Large intestine (tissue), 3 donors: Measurements from ENCODE around the gene ZNF433. TPM values are rescaled to one million over a fixed set of nuclear protein-coding genes. Genes with fewer than 3 reads are reported as not detected.

Experiments used
- DNase-seq, 2 donors: peaks; one replicate each; pipeline versions ENCODE4 v3.0.0 to v3.0.0-alpha.2; 2013
- H3K27ac ChIP-seq: one replicate; pipeline ENCODE4 v1.5.1; 2013; ENCODE audit warnings: low read length
- H3K27me3 ChIP-seq: 2 replicates; pipeline ENCODE4 v1.6.1; 2013; ENCODE audit warnings: low read length; ENCODE audit not compliant: control insufficient read depth, insufficient read depth
- H3K36me3 ChIP-seq: 2 replicates; pipeline ENCODE4 v1.6.1; 2013; ENCODE audit warnings: low read length; ENCODE audit not compliant: control insufficient read depth, insufficient read depth
- H3K4me1 ChIP-seq: one replicate; pipeline ENCODE4 v1.6.1; 2013; ENCODE audit warnings: low read length; ENCODE audit not compliant: control insufficient read depth, insufficient read depth
- H3K4me3 ChIP-seq: one replicate; pipeline ENCODE4 v1.5.1; 2013; ENCODE audit warnings: low read length
- H3K9me3 ChIP-seq: one replicate; pipeline ENCODE4 v1.6.1; 2013; ENCODE audit warnings: mild to moderate bottlenecking, low read depth, low read length, moderate library complexity; ENCODE audit not compliant: control insufficient read depth
- WGBS: methylation state at CpG from one replicate; pipeline ENCODE4 v1.1.5; 2013; ENCODE audit warnings: low lambda C conversion rate; ENCODE audit not compliant: insufficient coverage; 5-methylcytosine and 5-hydroxymethylcytosine counted together
- polyA plus RNA-seq: library from polyadenylated mRNA; unstranded; fragments of 120-200 nt; gene quantifications from one replicate; pipeline ENCODE4 v1.2.1, GENCODE V29; 2013

Gene ZNF433
- polyA plus RNA-seq, 1 donor, result 6.4 TPM

DNA sequence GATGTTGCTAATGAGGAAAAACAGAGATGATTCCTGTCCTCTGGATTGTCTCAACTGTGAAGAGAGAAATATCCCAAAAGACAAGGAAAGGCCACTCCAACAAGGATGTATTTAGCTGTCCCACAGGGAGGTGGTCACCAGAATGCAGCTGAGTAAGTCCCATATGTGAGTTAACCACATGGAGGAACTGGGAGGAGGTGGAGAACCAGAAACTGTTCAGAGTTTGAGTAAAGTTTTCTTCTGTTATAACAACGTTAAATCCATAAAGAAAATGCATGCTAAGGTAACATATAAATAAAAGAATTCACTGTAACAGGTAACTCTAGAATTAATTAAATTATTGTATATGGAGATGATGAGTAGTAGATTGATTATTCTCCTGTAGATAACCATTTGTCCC, 65.3 kb downstream of the ZNF433 start:
- H3K4me1 ChIP-seq, result no peaks in the 10 kb centered on the region
- peaks cover 3% of the 10 kb centered on the region for H3K9me3 ChIP-seq
- H3K4me3 ChIP-seq, result no peak overlapping the region
- no peak overlapping the region for H3K27ac ChIP-seq
- no peak for DNase-seq
- WGBS, result no CpG with 5 or more reads among the region's 1 CpG
- no peaks in the 10 kb centered on the region for H3K27me3 ChIP-seq
- H3K36me3 ChIP-seq, result no peaks in the 10 kb centered on the region

DNA sequence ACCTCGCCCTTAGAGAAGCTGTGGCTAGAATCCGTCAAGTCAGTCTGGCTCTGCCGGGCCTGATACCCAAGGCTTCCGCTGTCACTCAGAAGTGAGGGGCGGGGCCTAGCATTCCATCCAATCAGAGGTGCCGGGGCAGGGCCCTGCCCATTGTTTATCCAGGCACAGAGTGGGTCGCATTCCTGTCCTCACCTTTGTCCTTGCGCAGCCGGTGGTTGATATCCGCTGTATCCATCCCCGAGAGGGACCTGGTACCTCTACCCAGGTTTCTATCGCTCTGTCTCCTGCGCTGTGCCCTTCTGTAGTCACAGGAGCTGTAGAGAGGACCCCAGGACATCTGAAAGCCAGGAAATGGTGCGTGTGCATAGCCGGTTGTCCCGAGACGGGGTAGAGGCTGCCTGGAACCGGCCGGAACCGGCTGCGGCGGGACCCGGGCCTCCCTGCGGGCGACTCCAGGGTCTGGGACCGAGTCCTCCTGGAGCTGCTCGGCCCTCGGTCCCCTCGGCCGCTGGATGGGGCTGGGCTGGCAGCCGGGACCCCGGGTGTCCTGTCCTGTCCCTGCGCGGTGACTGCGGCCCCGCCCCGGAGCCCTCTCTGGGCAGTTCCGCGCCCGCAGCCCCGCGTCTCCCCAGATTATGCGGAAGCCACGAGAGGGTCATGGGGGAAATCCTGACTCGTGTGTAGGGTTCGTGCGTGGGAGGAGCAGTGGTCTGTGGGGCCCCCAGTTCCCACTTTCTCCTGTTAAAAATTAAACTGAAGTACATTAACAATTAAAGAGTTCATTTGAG, 70.4 kb downstream of the ZNF433 start, which contains the start of gene ZNF763:
Gene ZNF763 (plus strand): TSS at position 183 of the 788 bp plus-strand sequence. CDS start 169 bp downstream, at position 352.
- peak; percentile 91 to 96 for DNase-seq
- peaks cover 7% of the 10 kb centered on the region for H3K4me1 ChIP-seq
- no peaks in the 10 kb centered on the region for H3K27me3 ChIP-seq
- peak within 1 kb of the TSS; percentile 76 for H3K27ac ChIP-seq
- no CpG with 5 or more reads among the region's 47 CpGs for WGBS
- peak within 1 kb of the TSS; percentile 53 for H3K4me3 ChIP-seq
- no peaks in the 10 kb centered on the region for H3K9me3 ChIP-seq
- no peaks in the 10 kb centered on the region for H3K36me3 ChIP-seq

Other genes with a start within 250 kb of the ZNF433 start
- 2.4 TPM for gene ZNF491, start 237.2 kb downstream of the ZNF433 start, polyA plus RNA-seq
- 22.9 TPM for gene ZNF440, start 221.4 kb downstream of the ZNF433 start, polyA plus RNA-seq
- gene ZNF439, start 187.0 kb downstream of the ZNF433 start, polyA plus RNA-seq, result 8.6 TPM
- 28.3 TPM for gene ZNF69, start 147.9 kb downstream of the ZNF433 start, polyA plus RNA-seq
- 22.7 TPM for gene ZNF700, start 110.6 kb downstream of the ZNF433 start, polyA plus RNA-seq
- gene ZNF763, start 70.6 kb downstream of the ZNF433 start, polyA plus RNA-seq, result 4.4 TPM
- gene ZNF878, start 17.3 kb upstream of the ZNF433 start, polyA plus RNA-seq, result 0.57 TPM
- 12.5 TPM for gene ZNF844, start 29.1 kb upstream of the ZNF433 start, polyA plus RNA-seq
- gene ZNF20, start 104.7 kb upstream of the ZNF433 start, polyA plus RNA-seq, result 7.0 TPM
- 3.5 TPM for gene ZNF625, start 121.1 kb upstream of the ZNF433 start, polyA plus RNA-seq
- gene ZNF136, start 127.4 kb upstream of the ZNF433 start, polyA plus RNA-seq, result 10.5 TPM